Upper lobe of left lung (tissue), 6 donors: ENCODE measurements around the gene PEX11G. TPM values are rescaled to one million over a fixed set of nuclear protein-coding genes. Genes with fewer than 3 reads are reported as not detected.
"Not testable (repeated sequence)": the region's sequence is repeated elsewhere in the genome, so short reads cannot be mapped to it uniquely, and the experiment has no call there.

ENCODE experiments used
- ATAC-seq, 2 donors: fragments of 200-7000 bp; cut with Tn5 transposase; one replicate each; pipeline ENCODE4 v1.9.1; 2022; ENCODE audit warnings: mild to moderate bottlenecking in 2 of 2, moderate library complexity in 2 of 2; ENCODE audit not compliant: low FRiP score in 2 of 2
- DNase-seq, 2 donors: peaks; one replicate each; pipeline ENCODE4 v3.0.0-alpha.2; 2019 to 2020
- H3K27ac ChIP-seq, 4 donors: fragments of 200-600 bp; sonication (generic); one replicate each; pipeline ENCODE4 v1.5.1; 2016 to 2019
- H3K27me3 ChIP-seq, 4 donors: fragments of 200-600 bp; sonication (generic); one replicate each; pipeline ENCODE4 v1.5.1; 2017 to 2019
- H3K36me3 ChIP-seq, 4 donors: fragments of 200-600 bp; sonication (generic); one replicate each; pipeline ENCODE4 v1.5.1; 2016 to 2019
- H3K4me1 ChIP-seq, 4 donors: fragments of 200-600 bp; sonication (generic); one replicate each; pipeline ENCODE4 v1.5.1; 2018 to 2019
- H3K4me3 ChIP-seq, 4 donors: fragments of 200-600 bp; sonication (generic); one replicate each; pipeline ENCODE4 v1.5.1; 2017 to 2019; ENCODE audit warnings: mild to moderate bottlenecking in 2 of 4, moderate library complexity in 1 of 4
- H3K9me3 ChIP-seq, 4 donors: fragments of 200-600 bp; sonication (generic); one replicate each; pipeline ENCODE4 v1.5.1; 2018 to 2019
- CTCF ChIP-seq, 6 experiments: fragments of 450-650 bp in 4 of 6; fragments of 200-600 bp in 2 of 6; sonication (generic) in 2 of 6; IDR thresholded peaks; one replicate each; pipeline ENCODE4 v1.5.1; 2016 to 2019; ENCODE audit warnings: antibody characterized with exemption in 6 of 6
- EP300 ChIP-seq, 4 donors: sonication (generic); formaldehyde crosslinking; IDR thresholded peaks; one replicate each; pipeline ENCODE4 v1.5.1; 2017; ENCODE audit warnings: antibody characterized with exemption in 4 of 4, control low read depth in 2 of 4
- POLR2A ChIP-seq, 4 donors: fragments of 450-650 bp; IDR thresholded peaks; one replicate each; pipeline ENCODE4 v1.5.1; 2016 to 2017; ENCODE audit warnings: antibody characterized with exemption in 4 of 4, mild to moderate bottlenecking in 2 of 4
- POLR2AphosphoS5 ChIP-seq, 2 donors: sonication (generic); formaldehyde crosslinking; IDR thresholded peaks; one replicate each; pipeline ENCODE4 v1.5.1; 2017; ENCODE audit warnings: antibody characterized with exemption in 2 of 2
- WGBS, 2 donors: methylation state at CpG; one replicate each; pipeline ENCODE4 v1.1.5; 2017 to 2018; 5-methylcytosine and 5-hydroxymethylcytosine counted together
- total RNA-seq, 6 donors: library from RNA; depleted of rRNA in 4 of 6; stranded (reverse); fragments of >200 nt in 4 of 6; gene quantifications; one replicate each; pipeline versions ENCODE4 v1.1.0 to v1.2.1, GENCODE V29; 2016 to 2021
- donor health status: DM: no; HTN: no; CAD: no; lungs with moderate emphysema.
- donor health status: DM: no; HTN: yes; CAD: no; lungs with severe emphysema.

Gene PEX11G
- total RNA-seq, 6 donors from 2014 or later: 2.3 to 9.1 (median 5.4) TPM

GRCh38 chr19:7454998-7455397 is 33.8 kb downstream of the PEX11G start:
- TF ChIP-seq POLR2AphosphoS5 (IDR thresholded peaks at IDR 0.05) (no peak), CTCF (IDR thresholded peaks at IDR 0.05) (no peak), EP300 (IDR thresholded peaks at IDR 0.05) (no peak), POLR2A (IDR thresholded peaks at IDR 0.05) (no peak)
- peaks cover 9 to 92% (median 71%) of the 10 kb centered on the region in 4 donors for H3K36me3 ChIP-seq
- WGBS, 2 donors: 93 to 98% methylated on average over 8 of the region's 8 CpGs
- no peak overlapping the region for H3K27ac ChIP-seq
- no peak for ATAC-seq
- H3K27me3 ChIP-seq: no peaks in the 10 kb centered on the region
- H3K4me1 ChIP-seq: no peaks in the 10 kb centered on the region
- no peak for DNase-seq
- no peaks in the 10 kb centered on the region for H3K9me3 ChIP-seq
- no peak overlapping the region for H3K4me3 ChIP-seq

GRCh38 chr19:7450243-7451223 is 38.3 kb downstream of the PEX11G start:
- peak; percentile 38 to 54 for ATAC-seq
- H3K4me1 ChIP-seq: no peaks in the 10 kb centered on the region
- DNase-seq: no peak
- TF ChIP-seq EP300 (IDR thresholded peaks at IDR 0.05): no peak
- H3K27ac ChIP-seq: no peak overlapping the region
- H3K27me3 ChIP-seq: no peaks in the 10 kb centered on the region
- H3K9me3 ChIP-seq: no peaks in the 10 kb centered on the region
- H3K36me3 ChIP-seq: peaks cover 14 to 92% (median 76%) of the 10 kb centered on the region in 4 donors
- no peak overlapping the region for H3K4me3 ChIP-seq
- 79 to 80% methylated on average over 53 of the region's 53 CpGs for WGBS, 2 donors

GRCh38 chr19:7449391-7450070 is 39.3 kb downstream of the PEX11G start:
- not testable (repeated sequence) for H3K4me3 ChIP-seq, DNase-seq, H3K27ac ChIP-seq, H3K27me3 ChIP-seq, ATAC-seq, H3K9me3 ChIP-seq, H3K4me1 ChIP-seq
- H3K36me3 ChIP-seq: peaks cover 22 to 92% (median 78%) of the 10 kb centered on the region in 4 donors
- WGBS, 2 donors: 95 to 97% methylated on average over 6 of the region's 6 CpGs

GRCh38 chr19:7447648-7448047 is 41.2 kb downstream of the PEX11G start:
- no peak for DNase-seq
- no peak for ATAC-seq
- H3K9me3 ChIP-seq: no peaks in the 10 kb centered on the region
- H3K27ac ChIP-seq: no peak overlapping the region
- TF ChIP-seq POLR2A (IDR thresholded peaks at IDR 0.05) (no peak), POLR2AphosphoS5 (IDR thresholded peaks at IDR 0.05) (no peak), EP300 (IDR thresholded peaks at IDR 0.05) (no peak), CTCF (IDR thresholded peaks at IDR 0.05) (no peak)
- 94 to 98% methylated on average over 6 of the region's 6 CpGs for WGBS, 2 donors
- peaks cover 25 to 92% (median 80%) of the 10 kb centered on the region in 4 donors for H3K36me3 ChIP-seq
- H3K4me3 ChIP-seq: no peak overlapping the region
- H3K27me3 ChIP-seq: no peaks in the 10 kb centered on the region
- H3K4me1 ChIP-seq: no peaks in the 10 kb centered on the region

- H3K4me1 ChIP-seq: no peaks in the 10 kb centered on the region
- 88 to 92% methylated on average over 3 of the region's 3 CpGs for WGBS, 2 donors
These were observed 43.7 kb downstream of the PEX11G start for GRCh38 chr19:7445104-7445503.

More at GRCh38 chr19:7445104-7445503, 43.7 kb downstream of the PEX11G start:
- H3K9me3 ChIP-seq: no peaks in the 10 kb centered on the region
- TF ChIP-seq POLR2A (IDR thresholded peaks at IDR 0.05): no peak
- TF ChIP-seq EP300 (IDR thresholded peaks at IDR 0.05): no peak
- no peak for TF ChIP-seq POLR2AphosphoS5 (IDR thresholded peaks at IDR 0.05)
- no peak for TF ChIP-seq CTCF (IDR thresholded peaks at IDR 0.05)
- DNase-seq: no peak
- no peak for ATAC-seq
- H3K27ac ChIP-seq: no peak overlapping the region
- no peaks in the 10 kb centered on the region for H3K27me3 ChIP-seq
- H3K36me3 ChIP-seq: peaks cover 33 to 96% (median 88%) of the 10 kb centered on the region in 4 donors
- no peak overlapping the region for H3K4me3 ChIP-seq
